ENCODE results near the gene KIDINS220.

GRCh38 chr2:8885449-8886201 lies 48.2 kb upstream of the KIDINS220 start:
- TF ChIP-seq CTCF (IDR thresholded peaks at IDR 0.05) (no peak), POLR2A (IDR thresholded peaks at IDR 0.05) (no peak)

All from right lobe of liver (tissue), 4 donors.